H9 (cell line): ENCODE measurements around the gene ACOX3. TPM values are rescaled to one million over a fixed set of nuclear protein-coding genes. Genes with fewer than 3 reads are reported as not detected.

Experiments
- DNase-seq: peaks from one replicate; pipeline ENCODE4 v3.0.0-alpha.2; 2017
- H2AFZ ChIP-seq: one replicate; pipeline ENCODE4 v1.6.1; 2013; ENCODE audit warnings: mild to moderate bottlenecking, low read length, control low read depth, moderate library complexity
- H2AK5ac ChIP-seq: 2 replicates; pipeline ENCODE4 v1.6.1; 2013; ENCODE audit warnings: low read length, control low read depth, mixed read lengths; ENCODE audit not compliant: insufficient read length
- H2BK120ac ChIP-seq: one replicate; pipeline ENCODE4 v1.6.1; 2013; ENCODE audit warnings: low read depth, mild to moderate bottlenecking, low read length, control low read depth, inconsistent platforms; ENCODE audit not compliant: poor library complexity, severe bottlenecking
- H2BK12ac ChIP-seq: 2 replicates; pipeline ENCODE4 v1.6.1; 2013; ENCODE audit warnings: low read length, control low read depth, mixed read lengths, low read depth; ENCODE audit not compliant: insufficient read length
- H2BK15ac ChIP-seq: 2 replicates; pipeline ENCODE4 v1.6.1; 2013; ENCODE audit warnings: low read depth, low read length, control low read depth
- H2BK20ac ChIP-seq: one replicate; pipeline ENCODE4 v1.6.1; 2013; ENCODE audit warnings: low read depth, mild to moderate bottlenecking, low read length, control low read depth, inconsistent platforms; ENCODE audit not compliant: poor library complexity, severe bottlenecking
- H2BK5ac ChIP-seq: 2 replicates; pipeline ENCODE4 v1.6.1; 2013; ENCODE audit warnings: low read length, control low read depth, mixed read lengths; ENCODE audit not compliant: insufficient read length
- H3K14ac ChIP-seq: 2 replicates; pipeline ENCODE4 v1.6.1; 2013; ENCODE audit warnings: low read length, control low read depth; ENCODE audit not compliant: insufficient read depth
- H3K18ac ChIP-seq: 2 replicates; pipeline ENCODE4 v1.6.1; 2013; ENCODE audit warnings: low read depth, mild to moderate bottlenecking, mixed read lengths, low read length, control low read depth; ENCODE audit not compliant: insufficient read length
- H3K23ac ChIP-seq: 2 replicates; pipeline ENCODE4 v1.6.1; 2013; ENCODE audit warnings: low read length, control low read depth, mixed read lengths, low read depth; ENCODE audit not compliant: insufficient read length
- H3K23me2 ChIP-seq: 2 replicates; pipeline ENCODE4 v1.6.1; 2013; ENCODE audit warnings: low read depth, mild to moderate bottlenecking, mixed read lengths, low read length, control low read depth; ENCODE audit not compliant: insufficient read length, poor library complexity, severe bottlenecking
- H3K27ac ChIP-seq: 2 replicates; pipeline ENCODE4 v1.5.1; 2013; ENCODE audit warnings: low read length, control low read depth, mixed read lengths, low read depth; ENCODE audit not compliant: insufficient read length
- H3K27me3 ChIP-seq: 2 replicates; pipeline ENCODE4 v1.6.1; 2013; ENCODE audit warnings: low read length, control low read depth, inconsistent platforms; ENCODE audit not compliant: insufficient read depth
- H3K4ac ChIP-seq: 2 replicates; pipeline ENCODE4 v1.6.1; 2013; ENCODE audit warnings: low read depth, mild to moderate bottlenecking, control low read depth, inconsistent platforms, low read length, moderate library complexity
- H3K4me1 ChIP-seq: 2 replicates; pipeline ENCODE4 v1.6.1; 2013; ENCODE audit warnings: low read length, control low read depth, inconsistent platforms; ENCODE audit not compliant: insufficient read depth
- H3K4me2 ChIP-seq: 2 replicates; pipeline ENCODE4 v1.6.1; 2013; ENCODE audit warnings: low read length, control low read depth, mixed read lengths; ENCODE audit not compliant: insufficient read length, insufficient read depth
- H3K56ac ChIP-seq: 2 replicates; pipeline ENCODE4 v1.6.1; 2013; ENCODE audit warnings: low read depth, mild to moderate bottlenecking, mixed read lengths, low read length, control low read depth; ENCODE audit not compliant: insufficient read length
- H3K79me1 ChIP-seq: 2 replicates; pipeline ENCODE4 v1.6.1; 2013; ENCODE audit warnings: low read depth, mild to moderate bottlenecking, moderate library complexity, low read length, control low read depth, inconsistent platforms; ENCODE audit not compliant: insufficient read depth, poor library complexity, severe bottlenecking
- H3K79me2 ChIP-seq: 2 replicates; pipeline ENCODE4 v1.6.1; 2013; ENCODE audit warnings: low read length, control low read depth, inconsistent platforms; ENCODE audit not compliant: insufficient read depth
- H3K9ac ChIP-seq: 2 replicates; pipeline ENCODE4 v1.6.1; 2013; ENCODE audit warnings: low read length, control low read depth, mixed read lengths; ENCODE audit not compliant: insufficient read length; ENCODE audit errors: extremely low read depth
- H3K9me3 ChIP-seq: one replicate; pipeline ENCODE4 v1.6.1; 2013; ENCODE audit warnings: low read depth, low read length, inconsistent platforms; ENCODE audit not compliant: control insufficient read depth
- H3T11ph ChIP-seq: one replicate; pipeline ENCODE4 v1.6.1; 2013; ENCODE audit warnings: mild to moderate bottlenecking, low read length, control low read depth, inconsistent platforms
- H4K20me1 ChIP-seq: one replicate; pipeline ENCODE4 v1.6.1; 2013; ENCODE audit not compliant: control insufficient read depth, insufficient read length, insufficient read depth
- H4K5ac ChIP-seq: 2 replicates; pipeline ENCODE4 v1.6.1; 2013; ENCODE audit warnings: low read depth, mild to moderate bottlenecking, mixed read lengths, low read length, control low read depth; ENCODE audit not compliant: insufficient read length
- H4K8ac ChIP-seq: replicated peaks from 2 replicates; pipeline ENCODE4 v1.6.1; 2013; ENCODE audit warnings: low read length, control low read depth, mixed read lengths, low read depth; ENCODE audit not compliant: insufficient read length
- H4K91ac ChIP-seq: 2 replicates; pipeline ENCODE4 v1.6.1; 2013; ENCODE audit warnings: low read depth, mild to moderate bottlenecking, moderate library complexity, mixed read lengths, low read length, control low read depth; ENCODE audit not compliant: insufficient read length
- H3K27ac Mint-ChIP-seq, 3 experiments: 2 replicates in 2 of 3; 3 replicates in 1 of 3; pipeline ENCODE4 v1.8.0; 2020 to 2021; ENCODE audit warnings: mixed read lengths in 3 of 3, mild to moderate bottlenecking in 1 of 3, moderate library complexity in 1 of 3
- H3K27me3 Mint-ChIP-seq: 2 replicates; pipeline ENCODE4 v1.8.0; 2021; ENCODE audit warnings: low read depth, mild to moderate bottlenecking, moderate library complexity, mixed read lengths
- H3K36me3 Mint-ChIP-seq, 3 experiments: 2 replicates in 2 of 3; 3 replicates in 1 of 3; pipeline ENCODE4 v1.8.0; 2020 to 2021; ENCODE audit warnings: low read depth in 3 of 3, mixed read lengths in 3 of 3; ENCODE audit not compliant: insufficient read depth in 1 of 3
- H3K4me1 Mint-ChIP-seq, 2 experiments: 2 replicates each; pipeline ENCODE4 v1.8.0; 2020; ENCODE audit warnings: mixed read lengths in 2 of 2
- H3K4me3 Mint-ChIP-seq, 2 experiments: 2 replicates in 1 of 2; 3 replicates in 1 of 2; pipeline ENCODE4 v1.8.0; 2020 to 2021; ENCODE audit warnings: mild to moderate bottlenecking in 2 of 2, mixed read lengths in 2 of 2, moderate library complexity in 1 of 2
- H3K9me3 Mint-ChIP-seq, 2 experiments: 2 replicates in 1 of 2; 3 replicates in 1 of 2; pipeline ENCODE4 v1.8.0; 2020; ENCODE audit warnings: mild to moderate bottlenecking in 2 of 2, mixed read lengths in 2 of 2, moderate library complexity in 1 of 2
- CTCF ChIP-seq: fragments of 200-600 bp; sonication (generic); conservative IDR thresholded peaks from 3 replicates; pipeline ENCODE4 v1.8.0; 2021; ENCODE audit warnings: antibody characterized with exemption, mild to moderate bottlenecking
- WGBS: extraction: QIAGEN DNeasy Blood & Tissue Kit; methylation state at CpG from one replicate; pipeline ENCODE4 v1.1.7; 2013; ENCODE audit warnings: missing lambda C conversion rate, low lambda C conversion rate, mixed read lengths; ENCODE audit not compliant: insufficient read length; ENCODE audit errors: extremely low coverage; 5-methylcytosine and 5-hydroxymethylcytosine counted together
- total RNA-seq: library from RNA; stranded (reverse); gene quantifications from 2 replicates; pipeline ENCODE4 v1.2.1, GENCODE V29; 2021

Gene ACOX3
- total RNA-seq, 1 experiment from 2014 or later = 13.8 TPM

GRCh38 chr4:8330821-8331574 lies 109.5 kb downstream of the ACOX3 start:
- Histone ChIP-seq H2BK20ac (no peak overlapping the region), H3K4me1 (no peaks in the 10 kb centered on the region), H3K9ac (no peak overlapping the region), H2BK12ac (no peak overlapping the region), H4K20me1 (no peaks in the 10 kb centered on the region), H3K79me1 (no peaks in the 10 kb centered on the region), H3K4me2 (no peak overlapping the region), H3K9me3 (no peaks in the 10 kb centered on the region), H3K4ac (no peak overlapping the region), H4K5ac (no peak overlapping the region), H2AK5ac (no peak overlapping the region), H2BK5ac (no peak overlapping the region), H3K18ac (no peak overlapping the region), H3K56ac (no peak overlapping the region), H3K23me2 (no peaks in the 10 kb centered on the region), H4K8ac (no peak overlapping the region), H3K23ac (no peak overlapping the region), H3K79me2 (no peaks in the 10 kb centered on the region), H3K27me3 (no peaks in the 10 kb centered on the region), H3T11ph (no peak overlapping the region), H3K14ac (no peak overlapping the region), H2BK120ac (no peak overlapping the region), H2BK15ac (no peak overlapping the region), H3K27ac (no peak overlapping the region), H2AFZ (no peak overlapping the region), H4K91ac (no peak overlapping the region)
- TF ChIP-seq CTCF = no peak
- no CpG with 5 or more reads among the region's 15 CpGs for WGBS
- no peak overlapping the region for H3K27ac Mint-ChIP-seq
- H3K4me3 Mint-ChIP-seq = no peak overlapping the region
- no peak for DNase-seq
- no peaks in the 10 kb centered on the region for H3K4me1 Mint-ChIP-seq
- H3K9me3 Mint-ChIP-seq = peaks cover 2 to 7% of the 10 kb centered on the region in 2 experiments; a peak in 4 of 5 replicates
- peaks cover 11% of the 10 kb centered on the region for H3K27me3 Mint-ChIP-seq
- peaks cover 0 to 3% (median 0%) of the 10 kb centered on the region in 3 experiments; a peak in 3 of 7 replicates for H3K36me3 Mint-ChIP-seq
